Kidney (tissue), 14 donors: Measurements from ENCODE around the gene ANKS1A. TPM values are rescaled to one million over a fixed set of nuclear protein-coding genes. Genes with fewer than 3 reads are reported as not detected.
A peak's percentile ranks its signal among the peaks of the same experiment; 100 is the strongest.

Source experiments
- DNase-seq, 5 donors: peaks; one replicate each; pipeline ENCODE4 v3.0.0-alpha.2; 2013 to 2020
- FAIRE-seq: peaks from 2 replicates; lab custom pipeline; 2012; peaks lifted over from hg19 to GRCh38; lab: Jason Lieb, UNC
- H3K27ac ChIP-seq, 2 donors: one replicate each; pipeline ENCODE4 v1.7.0; 2013; ENCODE audit warnings: low read depth in 2 of 2, low read length in 2 of 2, inconsistent platforms in 1 of 2
- H3K27me3 ChIP-seq: one replicate; pipeline ENCODE4 v1.7.1; 2013; ENCODE audit warnings: low read length, inconsistent platforms; ENCODE audit not compliant: control insufficient read depth, insufficient read depth
- H3K36me3 ChIP-seq, 3 donors: one replicate each; pipeline versions ENCODE4 v1.7.0 to v1.7.1; 2013; ENCODE audit warnings: low read length in 3 of 3, control low read depth in 1 of 3, inconsistent platforms in 1 of 3; ENCODE audit not compliant: insufficient read depth in 3 of 3, control insufficient read depth in 2 of 3
- H3K4me1 ChIP-seq, 3 donors: one replicate each; pipeline versions ENCODE4 v1.7.0 to v1.7.1; 2013; ENCODE audit warnings: low read length in 3 of 3, inconsistent platforms in 1 of 3, low read depth in 1 of 3; ENCODE audit not compliant: control insufficient read depth in 2 of 3, insufficient read depth in 2 of 3
- H3K4me3 ChIP-seq, 3 donors: one replicate each; pipeline versions ENCODE4 v1.7.0 to v1.8.1; 2013; ENCODE audit warnings: low read length in 3 of 3, control low read depth in 1 of 3, inconsistent platforms in 1 of 3
- H3K9ac ChIP-seq, 3 donors: one replicate each; pipeline versions ENCODE4 v1.7.0 to v1.7.1; 2013; ENCODE audit warnings: low read length in 3 of 3, control low read depth in 1 of 3, inconsistent platforms in 1 of 3
- H3K9me3 ChIP-seq, 3 donors: one replicate each; pipeline versions ENCODE4 v1.7.0 to v1.7.1; 2013; ENCODE audit warnings: low read length in 3 of 3, control low read depth in 1 of 3, inconsistent platforms in 1 of 3; ENCODE audit not compliant: control insufficient read depth in 2 of 3, insufficient read depth in 1 of 3
- CTCF ChIP-seq: IDR thresholded peaks from 3 replicates; pipeline ENCODE4 v1.5.1; 2012; ENCODE audit warnings: mild to moderate bottlenecking, moderate library complexity, borderline replicate concordance; ENCODE audit not compliant: insufficient read depth; ENCODE audit errors: extremely low read depth
- intact Hi-C: fragments of 100-400 bp; cut with DNase I; formaldehyde crosslinking; loops from one replicate; pipeline ENCODE4 v1.11.1; 2022
- polyA plus RNA-seq: library from polyadenylated mRNA; stranded (reverse); fragments of 350-450 nt; fragmentation: Illumina TruSeq; extraction: RNeasy Lipid Tissue Mini Kit (QIAGEN cat#74804); gene quantifications from one replicate; pipeline ENCODE4 v1.2.3, GENCODE V29; 2014; ENCODE audit warnings: low read depth, low replicate concordance; ENCODE audit not compliant: insufficient read depth
- total RNA-seq: library from RNA; stranded (reverse); fragmentation: NEBNext Ultra II Directional; extraction: Animal tissue kit (Norgen Biotek cat#: 25700); gene quantifications from one replicate; pipeline ENCODE4 v1.2.1, GENCODE V29; 2021
- donor health status: control.
- donor health status: control.
- donor health status: control.
- donor health status: control.
- donor health status: control.
- donor health status: DM: yes; HTN: yes; CAD: no.
- donor health status: Normal renal cell carcinoma (clear cell type).

ANKS1A gene
- total and polyA plus RNA-seq, 2 donors from 2014 or later: 9.4 to 25.9 TPM

- TF ChIP-seq CTCF: no peak
- Histone ChIP-seq H3K9me3 (no peaks in the 10 kb centered on the region), H3K9ac (no peak overlapping the region), H3K36me3 (peaks cover 0 to 9% (median 6%) of the 10 kb centered on the region in 3 donors), H3K4me1 (no peaks in the 10 kb centered on the region), H3K4me3 (no peak overlapping the region), H3K27ac (no peak overlapping the region), H3K27me3 (no peaks in the 10 kb centered on the region)
- FAIRE-seq: no peak
- intact Hi-C loops: no loop called here
- DNase-seq: peak in 1 of 5 donors; percentile 48
Observed at GRCh38 chr6:35073211-35073610, 184.2 kb downstream of the ANKS1A start.

GRCh38 chr6:35073766-35074471 lies 184.9 kb downstream of the ANKS1A start:
- Histone ChIP-seq H3K9me3 (no peaks in the 10 kb centered on the region), H3K27me3 (no peaks in the 10 kb centered on the region), H3K4me1 (no peaks in the 10 kb centered on the region), H3K4me3 (no peak overlapping the region), H3K36me3 (peaks cover 0 to 9% (median 6%) of the 10 kb centered on the region in 3 donors), H3K9ac (no peak overlapping the region), H3K27ac (no peak overlapping the region)
- DNase-seq (peak in 1 of 5 donors; percentile 37), FAIRE-seq (no peak)
- TF ChIP-seq CTCF: no peak
- intact Hi-C loops: no loop called here

- Histone ChIP-seq H3K27ac (no peak overlapping the region), H3K27me3 (no peaks in the 10 kb centered on the region), H3K4me3 (no peak overlapping the region), H3K36me3 (peaks cover 0 to 16% (median 16%) of the 10 kb centered on the region in 3 donors), H3K9ac (no peak overlapping the region), H3K4me1 (peaks cover 0 to 5% (median 0%) of the 10 kb centered on the region in 3 donors), H3K9me3 (no peaks in the 10 kb centered on the region)
- FAIRE-seq (no peak), DNase-seq (peak in 2 of 5 donors; percentile 15 to 52)
- TF ChIP-seq CTCF: no peak
- intact Hi-C loops: no loop called here
Observed at GRCh38 chr6:35076997-35077712, 188.1 kb downstream of the ANKS1A start.
